Stomach smooth muscle (tissue), 2 donors: ENCODE data around the gene BACH1.

ENCODE experiments used
- H3K27ac ChIP-seq: one replicate; pipeline ENCODE4 v1.7.0; 2013; ENCODE audit warnings: mild to moderate bottlenecking, low read length, inconsistent platforms
- H3K27me3 ChIP-seq, 2 donors: one replicate each; pipeline ENCODE4 v1.7.0; 2013; ENCODE audit warnings: low read length in 2 of 2; ENCODE audit not compliant: insufficient read depth in 2 of 2, control insufficient read depth in 1 of 2
- H3K36me3 ChIP-seq, 2 donors: one replicate each; pipeline ENCODE4 v1.7.0; 2013; ENCODE audit warnings: low read length in 2 of 2; ENCODE audit not compliant: control insufficient read depth in 2 of 2, insufficient read depth in 2 of 2
- H3K4me1 ChIP-seq: one replicate; pipeline ENCODE4 v1.7.0; 2013; ENCODE audit warnings: low read length; ENCODE audit not compliant: control insufficient read depth, insufficient read depth
- H3K4me3 ChIP-seq, 2 donors: one replicate each; pipeline ENCODE4 v1.7.0; 2013; ENCODE audit warnings: low read length in 2 of 2
- H3K9ac ChIP-seq, 2 donors: one replicate each; pipeline ENCODE4 v1.7.0; 2013; ENCODE audit warnings: low read length in 2 of 2, mild to moderate bottlenecking in 1 of 2
- H3K9me3 ChIP-seq, 2 donors: one replicate each; pipeline ENCODE4 v1.7.0; 2013; ENCODE audit warnings: low read length in 2 of 2; ENCODE audit not compliant: control insufficient read depth in 2 of 2
- donor health status: healthy.
- donor health status: Pancreatic carcinoma.

BACH1 gene

DNA sequence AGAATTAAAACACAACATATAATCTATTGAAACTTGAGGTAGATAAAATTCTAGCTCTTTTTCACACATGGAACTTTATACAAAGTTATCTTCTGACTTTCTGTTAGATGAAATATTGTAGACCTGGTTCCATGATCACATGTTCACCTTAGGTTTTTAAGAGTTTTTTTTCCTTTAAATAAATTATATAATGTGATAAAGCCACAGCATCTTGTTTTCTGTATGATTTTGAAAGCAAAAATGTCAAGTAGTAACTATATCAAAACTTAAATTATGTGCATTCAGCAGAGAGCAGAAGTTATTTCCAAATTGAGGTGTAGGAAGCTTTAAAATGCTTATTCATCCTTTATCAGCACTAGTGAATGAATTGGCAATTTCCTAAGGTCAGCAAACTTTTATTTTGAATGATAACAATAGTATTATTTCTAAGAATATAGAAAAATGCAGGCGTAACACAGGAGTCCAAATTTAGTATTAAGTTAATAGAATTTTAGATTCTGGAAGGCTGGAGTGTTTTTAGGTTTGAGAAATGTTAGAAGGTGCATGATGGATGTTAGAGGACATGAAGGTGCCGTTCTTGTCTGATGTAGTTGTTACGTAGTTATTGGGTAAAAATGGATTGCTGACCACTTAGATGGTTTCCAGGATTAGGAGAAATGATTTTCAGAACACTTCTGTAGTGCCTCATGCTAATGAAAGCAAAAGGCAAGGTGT lies 17.5 kb downstream of the BACH1 start:
- Histone ChIP-seq H3K9ac (no peak overlapping the region), H3K4me3 (no peak overlapping the region), H3K27me3 (no peaks in the 10 kb centered on the region), H3K4me1 (peaks cover 12% of the 10 kb centered on the region), H3K27ac (no peak overlapping the region), H3K36me3 (no peaks in the 10 kb centered on the region), H3K9me3 (no peaks in the 10 kb centered on the region)

DNA sequence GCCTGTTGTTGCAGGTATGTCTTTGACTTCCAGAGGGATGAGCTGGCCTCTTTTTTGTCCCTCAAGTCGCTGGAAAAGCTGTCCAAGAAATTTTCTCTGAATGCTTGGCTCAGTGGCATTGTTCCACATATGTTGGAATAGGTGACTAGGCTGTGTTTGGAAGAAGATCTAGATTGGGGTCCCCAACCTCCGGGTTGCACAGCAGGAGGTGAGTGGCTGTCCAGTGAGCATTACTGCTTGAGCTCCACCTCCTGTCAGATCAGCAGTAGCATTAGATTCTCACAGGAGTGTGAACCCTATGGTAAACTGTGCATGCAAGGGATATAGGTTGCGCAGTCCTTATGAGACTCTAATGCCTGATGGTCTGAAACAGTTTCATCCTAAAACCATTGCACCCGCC lies 18.1 kb downstream of the BACH1 start:
- no peak overlapping the region for H3K9ac ChIP-seq
- H3K4me1 ChIP-seq = peaks cover 10% of the 10 kb centered on the region
- no peaks in the 10 kb centered on the region for H3K9me3 ChIP-seq
- H3K27me3 ChIP-seq = no peaks in the 10 kb centered on the region
- H3K36me3 ChIP-seq = peaks cover 2% of the 10 kb centered on the region in 2 donors
- H3K4me3 ChIP-seq = no peak overlapping the region
- H3K27ac ChIP-seq = no peak overlapping the region

DNA sequence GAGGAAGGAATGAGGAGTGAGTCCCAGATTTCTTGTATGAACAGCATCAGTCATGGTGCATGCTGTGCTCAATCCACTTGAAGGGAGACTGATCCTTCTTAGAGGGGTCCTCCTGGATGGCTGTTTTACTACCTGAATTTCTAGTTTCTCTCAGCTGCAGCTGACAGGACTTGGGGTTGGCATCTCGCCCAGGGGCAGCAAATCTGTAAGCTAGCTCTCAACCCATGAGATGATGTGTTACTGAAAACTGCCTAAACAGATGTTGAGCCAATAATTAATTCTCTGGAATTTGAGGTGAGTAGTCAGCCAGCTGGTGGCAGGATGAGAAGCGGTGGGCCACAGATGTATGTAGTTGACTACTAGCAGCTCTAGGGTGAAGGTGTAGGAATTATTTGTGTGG lies 19.6 kb downstream of the BACH1 start:
- H3K9ac ChIP-seq = no peak overlapping the region
- H3K27ac ChIP-seq = no peak overlapping the region
- H3K4me3 ChIP-seq = no peak overlapping the region
- no peaks in the 10 kb centered on the region for H3K9me3 ChIP-seq
- peaks cover 13% of the 10 kb centered on the region for H3K4me1 ChIP-seq
- H3K27me3 ChIP-seq = no peaks in the 10 kb centered on the region
- peaks cover 5 to 7% of the 10 kb centered on the region in 2 donors for H3K36me3 ChIP-seq

DNA sequence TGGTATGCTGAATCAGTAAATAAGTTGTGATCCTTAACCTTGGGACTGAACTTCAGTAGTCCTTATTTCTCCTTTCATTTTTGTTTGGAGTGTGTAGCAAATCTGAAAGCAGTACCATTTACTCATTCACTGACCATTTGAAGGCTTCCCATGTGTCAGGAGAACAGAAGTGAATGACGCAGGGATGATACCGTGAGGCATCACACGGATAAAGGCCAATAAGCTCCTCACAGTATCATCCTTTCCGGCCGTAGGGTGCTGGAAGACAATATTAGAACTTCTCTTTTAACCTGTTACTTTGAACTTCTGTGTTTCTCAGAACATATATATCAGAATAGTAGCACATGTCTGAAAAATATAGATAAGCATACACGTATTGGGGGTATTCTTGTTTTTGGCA lies 21.3 kb downstream of the BACH1 start:
- no peak overlapping the region for H3K4me3 ChIP-seq
- H3K27me3 ChIP-seq = no peaks in the 10 kb centered on the region
- peaks cover 13% of the 10 kb centered on the region for H3K4me1 ChIP-seq
- no peak overlapping the region for H3K9ac ChIP-seq
- H3K36me3 ChIP-seq = peaks cover 7 to 10% of the 10 kb centered on the region in 2 donors
- no peaks in the 10 kb centered on the region for H3K9me3 ChIP-seq
- H3K27ac ChIP-seq = no peak overlapping the region

DNA sequence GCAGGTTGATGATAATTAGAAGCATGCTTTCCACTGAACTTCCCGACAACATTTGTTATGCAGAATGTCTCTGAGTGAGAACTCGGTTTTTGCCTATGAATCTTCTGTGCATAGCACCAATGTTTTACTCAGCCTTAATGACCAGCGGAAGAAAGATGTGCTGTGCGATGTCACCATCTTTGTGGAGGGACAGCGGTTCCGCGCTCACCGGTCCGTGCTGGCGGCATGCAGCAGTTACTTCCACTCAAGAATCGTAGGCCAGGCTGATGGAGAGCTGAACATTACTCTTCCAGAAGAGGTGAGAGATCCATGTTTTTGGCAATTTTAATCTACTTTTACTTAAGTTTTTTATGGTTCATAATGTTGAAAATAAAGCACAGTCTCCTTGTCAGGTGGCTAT lies 22.5 kb downstream of the BACH1 start:
- peaks cover 13% of the 10 kb centered on the region for H3K4me1 ChIP-seq
- H3K36me3 ChIP-seq = peaks cover 7 to 10% of the 10 kb centered on the region in 2 donors
- H3K9ac ChIP-seq = no peak overlapping the region
- H3K4me3 ChIP-seq = no peak overlapping the region
- no peaks in the 10 kb centered on the region for H3K27me3 ChIP-seq
- no peaks in the 10 kb centered on the region for H3K9me3 ChIP-seq
- H3K27ac ChIP-seq = no peak overlapping the region

DNA sequence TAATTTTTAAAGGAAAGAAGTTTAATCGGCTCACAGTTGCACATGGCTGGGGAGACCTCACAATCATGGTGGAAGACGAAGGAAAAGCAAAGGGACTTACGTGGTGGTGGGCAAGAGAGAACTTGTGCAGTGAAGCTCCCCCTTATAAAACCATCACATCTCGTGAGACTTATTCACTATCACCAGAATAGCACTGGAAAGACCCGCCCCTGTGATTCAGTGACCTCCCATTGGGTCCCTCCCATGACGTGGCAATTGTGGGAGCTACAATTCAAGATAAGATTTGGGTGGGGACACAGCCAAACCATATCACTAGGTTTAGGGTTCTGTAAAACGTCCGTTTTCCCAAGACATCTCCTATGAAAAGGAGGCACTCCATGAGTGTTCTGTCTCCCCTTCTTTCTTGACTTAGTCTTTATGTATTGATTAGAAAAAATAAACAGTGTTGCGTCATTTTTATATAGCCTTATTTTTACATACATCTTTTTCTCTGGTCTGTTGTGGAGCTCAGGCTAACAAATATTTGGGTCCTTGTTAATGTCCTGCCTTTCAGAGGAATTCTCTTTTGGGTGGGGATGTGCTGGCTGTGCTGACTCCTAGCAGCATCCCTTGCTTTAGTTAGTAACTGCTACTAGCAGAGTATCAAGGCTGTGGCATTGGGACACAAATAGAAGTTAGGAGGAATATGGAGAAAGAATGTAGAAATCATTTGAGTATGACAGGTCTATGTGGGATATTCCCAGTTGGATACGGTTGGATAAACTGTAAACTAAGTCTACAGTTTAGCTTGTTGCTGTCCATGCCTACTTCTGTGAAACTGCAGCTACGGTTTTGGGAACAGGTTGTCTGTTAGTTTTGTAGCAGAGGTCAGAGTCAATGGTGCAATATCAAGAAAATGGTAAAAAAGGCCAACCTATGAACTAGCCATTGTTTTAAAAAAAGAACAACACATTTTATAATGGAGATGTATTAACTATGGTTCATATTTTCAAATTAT lies 23.5 kb downstream of the BACH1 start:
- H3K36me3 ChIP-seq = peaks cover 17 to 19% of the 10 kb centered on the region in 2 donors
- H3K9ac ChIP-seq = no peak overlapping the region
- no peak overlapping the region for H3K4me3 ChIP-seq
- H3K27ac ChIP-seq = no peak overlapping the region
- H3K9me3 ChIP-seq = no peaks in the 10 kb centered on the region
- H3K27me3 ChIP-seq = no peaks in the 10 kb centered on the region
- H3K4me1 ChIP-seq = peaks cover 13% of the 10 kb centered on the region

DNA sequence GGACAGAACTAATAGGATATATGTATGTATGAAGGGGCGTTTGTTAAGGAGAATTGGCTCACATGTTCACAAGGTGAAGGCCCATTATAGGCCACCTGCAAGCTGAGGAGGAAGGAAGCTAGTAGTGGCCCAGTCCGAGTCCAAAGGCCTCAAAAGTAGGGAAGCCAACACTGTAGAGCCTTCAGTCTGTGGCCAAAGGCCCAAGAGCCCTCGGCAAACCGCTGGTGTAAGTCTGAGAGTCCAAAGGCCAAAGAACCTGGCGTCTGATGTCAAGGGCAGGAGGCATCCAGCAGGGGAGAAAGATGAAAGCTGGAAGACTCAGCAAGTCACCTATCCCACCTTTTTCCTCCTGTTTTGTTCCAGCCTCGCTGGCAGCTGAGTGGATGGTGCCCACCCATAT lies 24.5 kb downstream of the BACH1 start:
- no peaks in the 10 kb centered on the region for H3K9me3 ChIP-seq
- peaks cover 19 to 27% of the 10 kb centered on the region in 2 donors for H3K36me3 ChIP-seq
- no peaks in the 10 kb centered on the region for H3K27me3 ChIP-seq
- no peak overlapping the region for H3K4me3 ChIP-seq
- peaks cover 8% of the 10 kb centered on the region for H3K4me1 ChIP-seq
- no peak overlapping the region for H3K9ac ChIP-seq
- no peak overlapping the region for H3K27ac ChIP-seq

DNA sequence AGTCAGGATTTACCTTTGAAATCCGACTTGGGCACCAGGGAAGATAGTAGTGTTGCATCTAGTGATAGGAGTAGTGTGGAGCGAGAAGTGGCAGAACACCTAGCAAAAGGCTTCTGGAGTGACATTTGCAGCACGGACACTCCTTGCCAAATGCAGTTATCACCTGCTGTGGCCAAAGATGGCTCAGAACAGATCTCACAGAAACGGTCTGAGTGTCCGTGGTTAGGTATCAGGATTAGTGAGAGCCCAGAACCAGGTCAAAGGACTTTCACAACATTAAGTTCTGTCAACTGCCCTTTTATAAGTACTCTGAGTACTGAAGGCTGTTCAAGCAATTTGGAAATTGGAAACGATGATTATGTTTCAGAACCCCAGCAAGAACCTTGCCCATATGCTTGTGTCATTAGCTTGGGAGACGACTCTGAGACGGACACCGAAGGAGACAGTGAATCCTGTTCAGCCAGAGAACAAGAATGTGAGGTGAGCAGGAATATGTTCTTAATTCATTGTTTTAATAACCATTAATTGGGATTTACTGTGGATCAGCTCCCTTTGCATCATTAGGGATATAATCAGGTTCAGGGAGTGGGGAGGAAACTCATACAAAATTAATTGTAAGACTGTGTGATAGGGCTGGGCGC lies 28.3 kb downstream of the BACH1 start:
- no peak overlapping the region for H3K27ac ChIP-seq
- H3K36me3 ChIP-seq = peaks cover 17 to 25% of the 10 kb centered on the region in 2 donors
- H3K4me1 ChIP-seq = peaks cover 3% of the 10 kb centered on the region
- H3K4me3 ChIP-seq = no peak overlapping the region
- H3K9ac ChIP-seq = no peak overlapping the region
- no peaks in the 10 kb centered on the region for H3K27me3 ChIP-seq
- no peaks in the 10 kb centered on the region for H3K9me3 ChIP-seq

DNA sequence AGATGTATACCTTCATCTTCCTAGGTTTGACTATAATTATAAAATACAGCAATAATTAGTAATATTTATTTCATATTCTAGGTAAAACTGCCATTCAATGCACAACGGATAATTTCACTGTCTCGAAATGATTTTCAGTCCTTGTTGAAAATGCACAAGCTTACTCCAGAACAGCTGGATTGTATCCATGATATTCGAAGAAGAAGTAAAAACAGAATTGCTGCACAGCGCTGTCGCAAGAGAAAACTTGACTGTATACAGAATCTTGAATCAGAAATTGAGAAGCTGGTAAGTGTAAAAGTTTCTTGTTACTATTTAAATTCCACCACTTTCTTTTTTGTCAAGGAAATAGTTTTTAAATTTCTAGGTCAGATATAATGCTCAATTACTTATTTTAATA lies 30.7 kb downstream of the BACH1 start:
- Histone ChIP-seq H3K9me3 (no peaks in the 10 kb centered on the region), H3K27me3 (no peaks in the 10 kb centered on the region), H3K9ac (no peak overlapping the region), H3K4me1 (peaks cover 10% of the 10 kb centered on the region), H3K36me3 (peaks cover 12 to 20% of the 10 kb centered on the region in 2 donors), H3K27ac (no peak overlapping the region), H3K4me3 (no peak overlapping the region)

DNA sequence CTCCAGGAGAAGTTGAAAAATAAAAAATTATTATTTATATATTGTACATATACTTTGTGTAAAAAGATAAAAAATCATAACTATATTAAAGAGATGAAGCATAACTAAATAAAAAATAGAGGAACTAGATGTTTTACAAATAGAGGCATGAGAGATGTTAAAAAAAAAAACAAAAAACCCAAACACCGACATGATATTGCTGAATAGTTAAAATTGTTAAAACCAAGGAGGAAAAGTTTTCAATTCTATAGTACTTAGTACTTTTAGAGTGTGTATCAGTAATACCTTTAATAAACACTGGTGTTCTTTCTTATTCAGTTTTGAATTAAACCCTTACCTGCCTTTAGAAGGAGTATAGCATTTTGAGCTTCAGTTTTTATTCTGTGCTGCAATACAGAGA lies 32.1 kb downstream of the BACH1 start:
- no peak overlapping the region for H3K4me3 ChIP-seq
- H3K36me3 ChIP-seq = peaks cover 12 to 20% of the 10 kb centered on the region in 2 donors

More for the DNA sequence above, 32.1 kb downstream of the BACH1 start:
- Histone ChIP-seq H3K4me1 (peaks cover 10% of the 10 kb centered on the region), H3K9ac (no peak overlapping the region), H3K27ac (no peak overlapping the region), H3K27me3 (no peaks in the 10 kb centered on the region), H3K9me3 (no peaks in the 10 kb centered on the region)
